B cell (primary cell): Measurements from ENCODE around the gene DAO. TPM values are rescaled to one million over a fixed set of nuclear protein-coding genes. Genes with fewer than 3 reads are reported as not detected.

ENCODE experiments used
- ATAC-seq: fragments of 200-7000 bp; cut with Tn5 transposase; one replicate; pipeline ENCODE4 v1.10.0; 2021; ENCODE audit warnings: low read depth, mild to moderate bottlenecking, moderate number of reproducible peaks, moderate library complexity
- CTCF ChIA-PET: fragments of 350-600 bp; sonication (Branson Sonifier 250); formaldehyde crosslinking; loops from one replicate; lab custom pipeline; 2021; ENCODE audit warnings: antibody characterized with exemption, inconsistent platforms; lab: Charles Lee
- POLR2A ChIA-PET: fragments of 350-600 bp; sonication (Branson Sonifier 250); formaldehyde crosslinking; loops from one replicate; lab custom pipeline; 2021; ENCODE audit warnings: antibody characterized with exemption; lab: Charles Lee
- DNase-seq: peaks from one replicate; pipeline ENCODE4 v3.0.0; 2013
- H2AFZ ChIP-seq: 2 replicates; pipeline ENCODE4 v1.6.1; 2012; ENCODE audit warnings: mild to moderate bottlenecking, low read depth, low read length; ENCODE audit not compliant: insufficient read depth, poor library complexity, severe bottlenecking
- H3K27ac ChIP-seq, 2 donors: 1 replicate in 1 of 2; 2 replicates in 1 of 2; pipeline ENCODE4 v1.5.1; 2012 to 2013; ENCODE audit warnings: low read length in 2 of 2, mild to moderate bottlenecking in 2 of 2, moderate library complexity in 1 of 2
- H3K27me3 ChIP-seq, 4 experiments: fragments of 200-600 bp in 1 of 4; sonication (generic) in 1 of 4; replicated peaks in 1 of 4; 1 replicate in 2 of 4; 2 replicates in 2 of 4; pipeline versions ENCODE4 v1.6.1 to v1.7.0; 2013 to 2016; ENCODE audit warnings: low read length in 3 of 4, mild to moderate bottlenecking in 2 of 4, mixed read lengths in 1 of 4, moderate library complexity in 1 of 4; ENCODE audit not compliant: insufficient read depth in 4 of 4, control insufficient read depth in 3 of 4; ENCODE audit errors: control extremely low read depth in 1 of 4
- H3K36me3 ChIP-seq, 2 experiments: replicated peaks in 1 of 2; 1 replicate in 1 of 2; 2 replicates in 1 of 2; pipeline versions ENCODE4 v1.6.1 to v1.7.1; 2013; ENCODE audit warnings: low read length in 1 of 2; ENCODE audit not compliant: insufficient read depth in 2 of 2, control insufficient read depth in 1 of 2; ENCODE audit errors: control extremely low read depth in 1 of 2, extremely low read depth in 1 of 2
- H3K4me1 ChIP-seq, 2 donors: fragments of 200-600 bp in 1 of 2; sonication (generic) in 1 of 2; 1 replicate in 1 of 2; 2 replicates in 1 of 2; pipeline versions ENCODE4 v1.5.1 to v1.6.1; 2013 to 2017; ENCODE audit warnings: low read length in 2 of 2; ENCODE audit not compliant: control insufficient read depth in 2 of 2, insufficient read depth in 2 of 2
- H3K4me2 ChIP-seq: replicated peaks from 2 replicates; pipeline ENCODE3; 2012; ENCODE audit warnings: mild to moderate bottlenecking, low read depth, low read length; ENCODE audit not compliant: poor library complexity, severe bottlenecking
- H3K4me3 ChIP-seq, 5 experiments: fragments of 200-600 bp in 1 of 5; sonication (generic) in 1 of 5; 1 replicate in 3 of 5; 2 replicates in 2 of 5; pipeline versions ENCODE4 v1.5.1 to v1.7.0; 2011 to 2016; ENCODE audit warnings: low read length in 4 of 5, mild to moderate bottlenecking in 4 of 5, low read depth in 2 of 5, control low read depth in 1 of 5, moderate library complexity in 1 of 5; ENCODE audit not compliant: insufficient read depth in 1 of 5; ENCODE audit errors: control extremely low read depth in 1 of 5, extremely low read depth in 1 of 5
- H3K79me2 ChIP-seq: fragments of 200-600 bp; sonication (generic); one replicate; pipeline ENCODE4 v1.6.0; 2016; ENCODE audit warnings: low read length; ENCODE audit not compliant: control insufficient read depth, insufficient read depth
- H3K9ac ChIP-seq: fragments of 200-600 bp; sonication (generic); 2 replicates; pipeline ENCODE4 v1.6.1; 2017; ENCODE audit warnings: mild to moderate bottlenecking, low read length, moderate library complexity
- H3K9me3 ChIP-seq, 3 donors: one replicate each; pipeline versions ENCODE4 v1.6.1 to v1.7.1; 2013; ENCODE audit warnings: low read length in 2 of 3; ENCODE audit not compliant: control insufficient read depth in 2 of 3, insufficient read depth in 1 of 3; ENCODE audit errors: control extremely low read depth in 1 of 3
- H4K20me1 ChIP-seq: 2 replicates; pipeline ENCODE4 v1.6.0; 2012; ENCODE audit warnings: mild to moderate bottlenecking, low read length; ENCODE audit not compliant: insufficient read depth, control insufficient read depth, poor library complexity, severe bottlenecking
- H3K27ac Mint-ChIP-seq: one replicate; pipeline ENCODE4 v1.8.0; 2021; ENCODE audit warnings: mixed read lengths
- H3K27me3 Mint-ChIP-seq: one replicate; pipeline ENCODE4 v1.8.0; 2021; ENCODE audit warnings: mixed read lengths
- H3K4me1 Mint-ChIP-seq: one replicate; pipeline ENCODE4 v1.8.0; 2021; ENCODE audit warnings: mixed read lengths
- H3K4me3 Mint-ChIP-seq: one replicate; pipeline ENCODE4 v1.8.0; 2021; ENCODE audit warnings: mixed read lengths
- H3K9me3 Mint-ChIP-seq: one replicate; pipeline ENCODE4 v1.8.0; 2022; ENCODE audit warnings: mixed read lengths; ENCODE audit not compliant: insufficient read depth
- EZH2 ChIP-seq: IDR thresholded peaks from 2 replicates; pipeline ENCODE4 v1.6.1; 2012; ENCODE audit warnings: borderline replicate concordance, low read depth, mild to moderate bottlenecking, moderate library complexity, low read length; ENCODE audit not compliant: insufficient read depth, poor library complexity, severe bottlenecking
- WGBS: methylation state at CpG from one replicate; pipeline ENCODE4 v1.1.5; 2013; ENCODE audit warnings: missing lambda C conversion rate; ENCODE audit not compliant: insufficient coverage; 5-methylcytosine and 5-hydroxymethylcytosine counted together
- intact Hi-C: fragments of 100-400 bp; cut with micrococcal nuclease; formaldehyde crosslinking; loops from one replicate; pipeline ENCODE4 v1.10.0; 2022
- polyA plus RNA-seq: library from polyadenylated mRNA; depleted of rRNA; stranded (reverse); fragments of >200 nt; gene quantifications from 2 replicates; pipeline ENCODE4 v1.2.3, GENCODE V29; 2012
- total RNA-seq, 2 donors: library from RNA; stranded (reverse); fragments of 120-200 nt in 1 of 2; gene quantifications; 1 replicate in 1 of 2; 2 replicates in 1 of 2; pipeline versions ENCODE4 v1.2.3 to v1.2.4, GENCODE V29; 2013 to 2022
- TF ChIP-seq, protein P1 (sequence below): fragments of 200-600 bp; IDR thresholded peaks from one replicate; pipeline ENCODE4 v1.8.0; 2022; ENCODE audit warnings: antibody characterized with exemption, mild to moderate bottlenecking

DAO gene
- total and polyA plus RNA-seq, 2 donors (not counting 1 experiment from before 2014, with no cell fraction given): not detected

DNA sequence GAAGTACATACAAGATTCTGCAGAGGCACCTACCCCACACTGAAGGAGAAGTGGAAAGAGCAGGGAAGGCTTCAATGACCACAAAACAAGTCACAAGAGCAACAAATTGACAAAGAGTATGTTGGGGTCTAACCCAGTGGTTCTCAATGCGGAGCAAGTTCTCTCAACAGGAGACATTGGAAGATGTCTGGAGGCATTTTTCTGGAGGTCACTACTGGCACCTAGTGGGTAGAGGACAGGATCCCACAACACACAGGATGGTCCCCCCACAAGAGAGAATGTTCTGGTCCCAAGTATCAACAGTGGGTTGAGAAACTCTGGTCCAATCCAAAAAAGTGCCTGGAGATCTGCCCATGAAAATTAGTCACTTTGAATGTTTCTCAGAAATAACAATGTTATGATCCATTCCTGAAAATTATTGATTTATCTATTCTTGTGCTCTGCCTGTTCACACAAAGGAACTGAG lies 25.9 kb upstream of the DAO start:
- DNase-seq (no peak), ATAC-seq (no peak)
- peaks cover 0 to 4% (median 0%) of the 10 kb centered on the region in 4 experiments for H3K27me3 ChIP-seq
- H3K36me3 ChIP-seq: peaks cover 0 to 2% of the 10 kb centered on the region in 2 experiments
- H3K27ac Mint-ChIP-seq: peak overlapping the region; percentile 26
- WGBS: no CpG with 5 or more reads among the region's 1 CpG
- no peaks in the 10 kb centered on the region for H3K9me3 Mint-ChIP-seq
- no peak overlapping the region for H3K27ac ChIP-seq
- no peak overlapping the region for H3K4me3 Mint-ChIP-seq
- no peak overlapping the region for H3K4me2 ChIP-seq
- peaks cover 30% of the 10 kb centered on the region in 2 donors for H3K4me1 ChIP-seq
- H3K4me1 Mint-ChIP-seq: peaks cover 42% of the 10 kb centered on the region
- no peaks in the 10 kb centered on the region for H4K20me1 ChIP-seq
- no peak overlapping the region for H2AFZ ChIP-seq
- CTCF ChIA-PET: no interaction called here
- POLR2A ChIA-PET: no interaction called here
- no peak overlapping the region for H3K9ac ChIP-seq
- H3K4me3 ChIP-seq: no peak overlapping the region
- intact Hi-C loops: no loop called here
- TF ChIP-seq, protein P1, sequence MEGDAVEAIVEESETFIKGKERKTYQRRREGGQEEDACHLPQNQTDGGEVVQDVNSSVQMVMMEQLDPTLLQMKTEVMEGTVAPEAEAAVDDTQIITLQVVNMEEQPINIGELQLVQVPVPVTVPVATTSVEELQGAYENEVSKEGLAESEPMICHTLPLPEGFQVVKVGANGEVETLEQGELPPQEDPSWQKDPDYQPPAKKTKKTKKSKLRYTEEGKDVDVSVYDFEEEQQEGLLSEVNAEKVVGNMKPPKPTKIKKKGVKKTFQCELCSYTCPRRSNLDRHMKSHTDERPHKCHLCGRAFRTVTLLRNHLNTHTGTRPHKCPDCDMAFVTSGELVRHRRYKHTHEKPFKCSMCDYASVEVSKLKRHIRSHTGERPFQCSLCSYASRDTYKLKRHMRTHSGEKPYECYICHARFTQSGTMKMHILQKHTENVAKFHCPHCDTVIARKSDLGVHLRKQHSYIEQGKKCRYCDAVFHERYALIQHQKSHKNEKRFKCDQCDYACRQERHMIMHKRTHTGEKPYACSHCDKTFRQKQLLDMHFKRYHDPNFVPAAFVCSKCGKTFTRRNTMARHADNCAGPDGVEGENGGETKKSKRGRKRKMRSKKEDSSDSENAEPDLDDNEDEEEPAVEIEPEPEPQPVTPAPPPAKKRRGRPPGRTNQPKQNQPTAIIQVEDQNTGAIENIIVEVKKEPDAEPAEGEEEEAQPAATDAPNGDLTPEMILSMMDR: no peak
- TF ChIP-seq EZH2: no peak
- peaks cover 6% of the 10 kb centered on the region for H3K79me2 ChIP-seq
- no peaks in the 10 kb centered on the region for H3K27me3 Mint-ChIP-seq
- H3K9me3 ChIP-seq: no peaks in the 10 kb centered on the region

DNA sequence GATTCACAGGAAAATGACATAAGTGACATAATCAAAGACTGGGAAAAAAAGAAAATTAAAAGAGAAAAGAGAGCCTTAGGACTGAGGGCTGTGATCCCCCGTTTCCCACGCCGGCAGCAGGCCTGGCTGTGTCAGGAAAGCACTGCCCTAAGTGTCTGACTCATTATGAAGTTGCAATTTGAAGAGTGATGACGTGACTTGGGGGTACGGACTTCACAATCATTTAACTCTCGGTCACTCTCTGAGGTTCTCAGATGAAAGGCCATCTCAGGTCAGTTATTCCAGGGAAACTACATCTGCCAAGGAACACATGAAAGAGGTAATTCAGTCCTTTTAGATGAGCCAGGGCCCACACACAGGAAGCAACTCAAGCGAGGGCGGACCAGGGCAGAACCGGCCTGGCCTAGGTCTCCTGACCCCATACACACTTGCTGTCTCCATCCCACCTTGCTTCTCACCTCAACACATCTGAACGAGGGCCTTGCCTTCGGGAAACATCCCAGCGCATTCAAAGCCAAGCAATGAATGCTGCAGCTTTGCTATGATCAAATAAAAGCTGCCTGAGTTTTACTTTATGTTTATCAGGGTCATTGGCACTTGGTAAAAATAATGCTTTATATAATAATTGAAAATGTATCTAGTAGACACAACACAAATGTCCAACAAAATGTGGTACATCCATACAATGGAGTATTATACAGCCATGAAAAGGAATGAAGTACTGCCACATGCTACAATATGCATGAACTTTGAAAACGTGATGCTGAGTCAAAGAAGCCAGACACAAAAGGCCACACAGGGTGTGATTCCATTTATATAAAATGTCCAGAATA lies 25.2 kb upstream of the DAO start:
- H3K4me1 ChIP-seq: peaks cover 32 to 35% of the 10 kb centered on the region in 2 donors
- ChIA-PET CTCF (no interaction called here), POLR2A (no interaction called here)
- H3K9me3 ChIP-seq: no peaks in the 10 kb centered on the region
- no peak overlapping the region for H2AFZ ChIP-seq
- Mint-ChIP-seq H3K4me1 (peaks cover 46% of the 10 kb centered on the region), H3K4me3 (no peak overlapping the region), H3K27me3 (no peaks in the 10 kb centered on the region), H3K27ac (peak overlapping the region; percentile 20), H3K9me3 (no peaks in the 10 kb centered on the region)
- DNase-seq (no peak), ATAC-seq (no peak)
- H3K9ac ChIP-seq: no peak overlapping the region
- peaks cover 5% of the 10 kb centered on the region for H3K79me2 ChIP-seq
- no peak overlapping the region for H3K27ac ChIP-seq
- no peaks in the 10 kb centered on the region for H3K36me3 ChIP-seq
- H3K27me3 ChIP-seq: peaks cover 0 to 4% (median 0%) of the 10 kb centered on the region in 4 experiments
- no peak overlapping the region for H3K4me3 ChIP-seq
- no peak overlapping the region for H3K4me2 ChIP-seq
- H4K20me1 ChIP-seq: no peaks in the 10 kb centered on the region
- intact Hi-C loops: loop anchor here (5.0 kb wide), 1 partner anchor 217 kb away; no protein-coding TSS in a partner anchor
- WGBS: 96% methylated on average over 9 of the region's 13 CpGs
- no peak for TF ChIP-seq EZH2
